Psoas muscle (tissue), 8 donors: Measurements from ENCODE around the gene TBX22. TPM values are rescaled to one million over a fixed set of nuclear protein-coding genes. Genes with fewer than 3 reads are reported as not detected.
"Not testable (repeated sequence)": the region's sequence is repeated elsewhere in the genome, so short reads cannot be mapped to it uniquely, and the experiment has no call there.

Source experiments
- ATAC-seq, 4 donors: fragments of 200-7000 bp; cut with Tn5 transposase; one replicate each; pipeline ENCODE4 v1.9.1; 2020; ENCODE audit warnings: moderate library complexity in 3 of 4, mild to moderate bottlenecking in 2 of 4
- DNase-seq, 2 donors: peaks; one replicate each; pipeline ENCODE4 v3.0.0-alpha.2; 2020
- H3K27ac ChIP-seq: fragments of 200-600 bp; one replicate; pipeline ENCODE4 v1.8.0; 2022
- H3K27me3 ChIP-seq, 3 donors: fragments of 200-600 bp in 1 of 3; one replicate each; pipeline versions ENCODE4 v1.6.1 to v1.8.0; 2013 to 2022; ENCODE audit warnings: low read length in 2 of 3, mild to moderate bottlenecking in 2 of 3, moderate library complexity in 1 of 3; ENCODE audit not compliant: insufficient read depth in 3 of 3
- H3K36me3 ChIP-seq, 2 donors: fragments of 200-600 bp in 1 of 2; one replicate each; pipeline versions ENCODE4 v1.6.1 to v1.8.0; 2013 to 2022; ENCODE audit warnings: low read depth in 1 of 2, mild to moderate bottlenecking in 1 of 2, moderate library complexity in 1 of 2; ENCODE audit not compliant: insufficient read depth in 1 of 2
- H3K4me1 ChIP-seq: fragments of 200-600 bp; one replicate; pipeline ENCODE4 v1.8.0; 2022
- H3K4me3 ChIP-seq: fragments of 200-600 bp; one replicate; pipeline ENCODE4 v1.8.0; 2022; ENCODE audit warnings: mild to moderate bottlenecking
- H3K9me3 ChIP-seq: fragments of 200-600 bp; one replicate; pipeline ENCODE4 v1.8.0; 2022
- CTCF ChIP-seq: fragments of 200-600 bp; IDR thresholded peaks from one replicate; pipeline ENCODE4 v1.8.0; 2022; ENCODE audit warnings: antibody characterized with exemption
- WGBS, 3 donors: extraction: QIAGEN DNeasy Blood & Tissue Kit; methylation state at CpG; one replicate each; pipeline versions ENCODE4 v1.1.6 to v1.1.7; 2013; 5-methylcytosine and 5-hydroxymethylcytosine counted together
- intact Hi-C, 2 donors: fragments of 100-400 bp; cut with DNase I; formaldehyde crosslinking; loops; one replicate each; pipeline versions ENCODE4 v1.11.0 to v1.14.2; 2022
- polyA plus RNA-seq, 3 donors: library from polyadenylated mRNA; stranded (reverse); fragments of 200-250 nt; gene quantifications; one replicate each; pipeline ENCODE4 v1.2.3, GENCODE V29; 2013
- total RNA-seq, 4 donors: library from RNA; stranded (reverse); fragmentation: NEBNext Ultra II Directional in 2 of 4; extraction: Animal tissue kit (Norgen Biotek cat#: 25700) in 2 of 4; gene quantifications; one replicate each; pipeline versions ENCODE4 v1.2.1 to v1.2.4, GENCODE V29; 2021 to 2023
- donor health status: healthy with polysubstance abuse.
- donor health status: DM: no; HTN: no; CAD: no; lungs with moderate emphysema.
- donor health status: Bipolar disorder and iron deficiency.
- donor health status: healthy.
- donor health status: DM: yes; HTN: yes; CAD: no.
- donor health status: DM: no; HTN: no; CAD: no.
- donor health status: DM: no; HTN: no; CAD: no.
- donor health status: DM: yes; HTN: yes; CAD: no.

The TBX22 gene
- total and polyA plus RNA-seq, 7 donors = 0.01 TPM; not detected in 6

- H3K36me3 ChIP-seq = no peaks in the 10 kb centered on the region
- peaks cover 0 to 14% (median 0%) of the 10 kb centered on the region in 3 donors for H3K27me3 ChIP-seq
- H3K9me3 ChIP-seq = no peaks in the 10 kb centered on the region
- 59 to 69% (median 62%) methylated on average over 3 of the region's 3 CpGs for WGBS, 3 donors
- no peak overlapping the region for H3K27ac ChIP-seq
- ATAC-seq = no peak
- TF ChIP-seq CTCF = no peak
- DNase-seq = no peak
- no peaks in the 10 kb centered on the region for H3K4me1 ChIP-seq
- no peak overlapping the region for H3K4me3 ChIP-seq
- intact Hi-C loops = no loop called here
Measured at GRCh38 chrX:80016182-80016581, 1.6 kb downstream of the TBX22 start.

- no peak for TF ChIP-seq CTCF
- intact Hi-C loops = no loop called here
- ATAC-seq = no peak
Measured at GRCh38 chrX:80021621-80022020, 7.1 kb downstream of the TBX22 start.

GRCh38 chrX:80022363-80023031 lies 7.9 kb downstream of the TBX22 start:
- Histone ChIP-seq H3K36me3 (no peaks in the 10 kb centered on the region), H3K27me3 (peaks cover 0 to 18% (median 0%) of the 10 kb centered on the region in 3 donors), H3K9me3 (no peaks in the 10 kb centered on the region), H3K27ac (no peak overlapping the region), H3K4me1 (no peaks in the 10 kb centered on the region), H3K4me3 (no peak overlapping the region)
- DNase-seq (no peak), ATAC-seq (no peak)
- 1 to 21% (median 2%) methylated on average over 27 to 35 of the region's 35 CpGs for WGBS, 3 donors
- intact Hi-C loops = no loop called here
- TF ChIP-seq CTCF = no peak

More at GRCh38 chrX:80021621-80022020, 7.1 kb downstream of the TBX22 start:
- Histone ChIP-seq H3K36me3 (no peaks in the 10 kb centered on the region), H3K27ac (no peak overlapping the region), H3K4me1 (no peaks in the 10 kb centered on the region), H3K4me3 (no peak overlapping the region), H3K27me3 (peaks cover 0 to 18% (median 0%) of the 10 kb centered on the region in 3 donors), H3K9me3 (no peaks in the 10 kb centered on the region)
- 3 to 20% (median 5%) methylated on average over 4 of the region's 4 CpGs for WGBS, 3 donors
- no peak for DNase-seq

- TF ChIP-seq CTCF = no peak
- intact Hi-C loops = no loop called here
- no peak overlapping the region for H3K4me3 ChIP-seq
- ATAC-seq (no peak), DNase-seq (no peak)
- no peaks in the 10 kb centered on the region for H3K36me3 ChIP-seq
- H3K4me1 ChIP-seq = no peaks in the 10 kb centered on the region
- peaks cover 0 to 16% (median 0%) of the 10 kb centered on the region in 3 donors for H3K27me3 ChIP-seq
- no peaks in the 10 kb centered on the region for H3K9me3 ChIP-seq
- H3K27ac ChIP-seq = no peak overlapping the region
- WGBS, 3 donors = 65 to 68% (median 65%) methylated on average over 3 of the region's 3 CpGs
Measured at GRCh38 chrX:80026116-80026515, 11.6 kb downstream of the TBX22 start.

GRCh38 chrX:80066156-80066555 lies 51.6 kb downstream of the TBX22 start:
- ATAC-seq, DNase-seq, H3K4me3 ChIP-seq, H3K27me3 ChIP-seq, H3K36me3 ChIP-seq, H3K27ac ChIP-seq, intact Hi-C loops, H3K4me1 ChIP-seq: not testable (repeated sequence)
- 66 to 88% (median 80%) methylated on average over 6 of the region's 6 CpGs for WGBS, 3 donors
- peaks cover 29% of the 10 kb centered on the region for H3K9me3 ChIP-seq

GRCh38 chrX:80075625-80076024 lies 61.1 kb downstream of the TBX22 start:
- H3K9me3 ChIP-seq, DNase-seq, H3K4me1 ChIP-seq, ATAC-seq, H3K4me3 ChIP-seq, H3K36me3 ChIP-seq, intact Hi-C loops, H3K27ac ChIP-seq, H3K27me3 ChIP-seq: not testable (repeated sequence)
- 93 to 100% (median 100%) methylated on average over 1 of the region's 1 CpG for WGBS, 3 donors
